Measurements from ENCODE around the gene CACHD1. TPM values are rescaled to one million over a fixed set of nuclear protein-coding genes. Genes with fewer than 3 reads are reported as not detected.

Gene CACHD1
- total RNA-seq, 2 experiments from 2014 or later: not detected

GRCh38 chr1:64630611-64631010 lies 160.7 kb downstream of the CACHD1 start:
- intact Hi-C loops (cut with micrococcal nuclease; ENCODE audit: unreplicated experiment): no loop called here
- POLR2A ChIA-PET: no interaction called here
- no peaks in the 10 kb centered on the region for H3K9me3 ChIP-seq (ENCODE audit: low read length)
- H3K27ac ChIP-seq (ENCODE audit: low read depth, low read length, poor library complexity, severe bottlenecking): no peak overlapping the region
- H2AFZ ChIP-seq (ENCODE audit: low read length): no peak overlapping the region
- no peaks in the 10 kb centered on the region for H4K20me1 ChIP-seq (ENCODE audit: insufficient read depth, low read length)
- CTCF ChIA-PET (ENCODE audit: unreplicated experiment): no interaction called here
- no peaks in the 10 kb centered on the region for H3K36me3 ChIP-seq (ENCODE audit: insufficient read depth, low read length)
- no peaks in the 10 kb centered on the region for H3K4me1 ChIP-seq (ENCODE audit: insufficient read depth, low read length, poor library complexity, severe bottlenecking)
- TF ChIP-seq CTCF (conservative IDR thresholded peaks at IDR 0.05; ENCODE audit: low read length): no peak
- no peak for TF ChIP-seq EZH2phosphoT487 (IDR thresholded peaks at IDR 0.05; ENCODE audit: borderline replicate concordance, low read depth, low read length)
- no peak overlapping the region for H3K4me3 ChIP-seq (ENCODE audit: low read depth, low read length, poor library complexity, severe bottlenecking)
- no peak overlapping the region for H3K4me2 ChIP-seq (ENCODE audit: low read length)
- H3K79me2 ChIP-seq (ENCODE audit: insufficient read depth, low read depth, low read length): no peaks in the 10 kb centered on the region
- no TSS peak for BruUV-seq (replicated peaks)
- no peaks in the 10 kb centered on the region for H3K9me2 ChIP-seq (ENCODE audit: insufficient read depth, low read length)
- no peak for DNase-seq (ENCODE audit: low spot score)

- intact Hi-C loops (cut with micrococcal nuclease; ENCODE audit: unreplicated experiment): no loop called here
- TF ChIP-seq EZH2phosphoT487 (IDR thresholded peaks at IDR 0.05; ENCODE audit: borderline replicate concordance, low read depth, low read length) (no peak), CTCF (conservative IDR thresholded peaks at IDR 0.05; ENCODE audit: low read length) (no peak)
- BruUV-seq (replicated peaks): no TSS peak
These were observed 161.6 kb downstream of the CACHD1 start for GRCh38 chr1:64631346-64632034.

DNA sequence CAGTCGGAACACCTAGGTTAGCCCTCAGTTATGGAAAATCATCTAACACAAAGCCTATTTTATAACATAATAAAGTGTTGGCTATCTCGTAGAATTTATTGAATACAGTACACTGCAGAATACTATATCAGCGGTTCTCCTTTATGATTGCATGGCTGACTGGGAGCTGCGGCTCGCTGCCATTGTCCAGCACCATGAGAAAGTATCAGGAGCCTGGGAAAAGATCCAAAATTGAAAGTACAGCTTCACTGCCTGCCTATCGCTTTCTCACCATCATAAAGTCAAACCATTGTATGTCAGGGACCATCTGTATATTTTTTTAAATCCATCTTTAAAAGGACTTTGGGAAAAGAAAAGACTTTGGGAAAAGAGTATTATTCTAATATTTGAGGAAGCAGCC lies 163.0 kb downstream of the CACHD1 start:
- Histone ChIP-seq H3K4me3 (ENCODE audit: low read depth, low read length, poor library complexity, severe bottlenecking) (no peak overlapping the region), H3K79me2 (ENCODE audit: insufficient read depth, low read depth, low read length) (no peaks in the 10 kb centered on the region), H4K20me1 (ENCODE audit: insufficient read depth, low read length) (no peaks in the 10 kb centered on the region), H3K27ac (ENCODE audit: low read depth, low read length, poor library complexity, severe bottlenecking) (no peak overlapping the region), H3K36me3 (ENCODE audit: insufficient read depth, low read length) (no peaks in the 10 kb centered on the region), H3K9me3 (ENCODE audit: low read length) (no peaks in the 10 kb centered on the region), H2AFZ (ENCODE audit: low read length) (no peak overlapping the region), H3K4me2 (ENCODE audit: low read length) (no peak overlapping the region), H3K9me2 (ENCODE audit: insufficient read depth, low read length) (no peaks in the 10 kb centered on the region), H3K4me1 (ENCODE audit: insufficient read depth, low read length, poor library complexity, severe bottlenecking) (no peaks in the 10 kb centered on the region)
- ChIA-PET POLR2A (no interaction called here), CTCF (ENCODE audit: unreplicated experiment) (no interaction called here)
- BruUV-seq (replicated peaks): no TSS peak
- no peak for TF ChIP-seq CTCF (conservative IDR thresholded peaks at IDR 0.05; ENCODE audit: low read length)
- TF ChIP-seq EZH2phosphoT487 (IDR thresholded peaks at IDR 0.05; ENCODE audit: borderline replicate concordance, low read depth, low read length): no peak
- intact Hi-C loops (cut with micrococcal nuclease; ENCODE audit: unreplicated experiment): no loop called here
- no peak for DNase-seq (ENCODE audit: low spot score)

More at GRCh38 chr1:64631346-64632034, 161.6 kb downstream of the CACHD1 start:
- DNase-seq (ENCODE audit: low spot score): no peak
- Histone ChIP-seq H3K79me2 (ENCODE audit: insufficient read depth, low read depth, low read length) (no peaks in the 10 kb centered on the region), H3K9me2 (ENCODE audit: insufficient read depth, low read length) (no peaks in the 10 kb centered on the region), H3K27ac (ENCODE audit: low read depth, low read length, poor library complexity, severe bottlenecking) (no peak overlapping the region), H3K4me1 (ENCODE audit: insufficient read depth, low read length, poor library complexity, severe bottlenecking) (no peaks in the 10 kb centered on the region), H4K20me1 (ENCODE audit: insufficient read depth, low read length) (no peaks in the 10 kb centered on the region), H3K9me3 (ENCODE audit: low read length) (no peaks in the 10 kb centered on the region), H3K4me3 (ENCODE audit: low read depth, low read length, poor library complexity, severe bottlenecking) (no peak overlapping the region), H3K4me2 (ENCODE audit: low read length) (no peak overlapping the region), H2AFZ (ENCODE audit: low read length) (no peak overlapping the region), H3K36me3 (ENCODE audit: insufficient read depth, low read length) (no peaks in the 10 kb centered on the region)
- CTCF ChIA-PET (ENCODE audit: unreplicated experiment): no interaction called here
- POLR2A ChIA-PET: no interaction called here
